Measurements from ENCODE around the gene CRHR2.
"Not testable (repeated sequence)": the region's sequence is repeated elsewhere in the genome, so short reads cannot be mapped to it uniquely, and the experiment has no call there.

The CRHR2 gene

DNA sequence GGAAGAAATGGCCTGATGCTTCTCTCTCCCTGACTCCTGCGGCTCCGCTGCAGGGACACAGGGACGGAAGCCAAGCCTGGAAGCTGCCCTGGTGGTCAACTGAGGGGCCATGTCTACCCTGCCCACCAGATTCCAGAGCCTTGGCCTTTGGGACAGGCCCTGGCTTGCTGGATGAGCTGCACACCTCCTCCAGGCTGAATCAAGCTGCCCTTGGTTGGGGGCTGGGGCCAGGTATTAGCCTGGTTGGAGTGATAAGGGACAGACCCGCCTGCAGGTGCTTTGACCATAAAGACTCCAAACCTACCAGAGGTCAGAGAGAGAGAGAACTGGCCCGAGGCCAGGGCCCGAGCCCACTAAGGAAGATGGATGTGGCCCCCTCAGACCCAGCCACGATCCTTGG is 30.1 kb downstream of the CRHR2 start:
- no peak for DNase-seq

DNA sequence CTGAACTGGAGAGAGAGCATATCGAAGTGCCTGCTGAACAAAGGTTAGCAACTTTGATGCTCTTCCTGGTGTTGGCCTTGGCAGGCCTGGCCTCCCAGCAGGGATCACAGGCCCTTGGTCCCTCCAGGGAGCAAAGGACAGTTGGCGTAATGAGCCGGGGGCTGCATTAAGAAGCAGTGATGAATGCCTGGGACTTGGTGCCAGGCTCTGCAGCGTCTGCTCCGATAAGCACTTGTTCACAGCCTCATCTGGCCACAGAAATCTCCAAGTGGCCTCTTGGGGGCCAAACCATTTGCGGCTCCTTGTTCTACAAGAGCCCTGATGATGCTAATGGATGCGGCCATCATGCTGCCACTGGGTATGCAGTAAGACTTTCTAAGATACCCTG is 31.8 kb downstream of the CRHR2 start:
- DNase-seq, result no peak

DNA sequence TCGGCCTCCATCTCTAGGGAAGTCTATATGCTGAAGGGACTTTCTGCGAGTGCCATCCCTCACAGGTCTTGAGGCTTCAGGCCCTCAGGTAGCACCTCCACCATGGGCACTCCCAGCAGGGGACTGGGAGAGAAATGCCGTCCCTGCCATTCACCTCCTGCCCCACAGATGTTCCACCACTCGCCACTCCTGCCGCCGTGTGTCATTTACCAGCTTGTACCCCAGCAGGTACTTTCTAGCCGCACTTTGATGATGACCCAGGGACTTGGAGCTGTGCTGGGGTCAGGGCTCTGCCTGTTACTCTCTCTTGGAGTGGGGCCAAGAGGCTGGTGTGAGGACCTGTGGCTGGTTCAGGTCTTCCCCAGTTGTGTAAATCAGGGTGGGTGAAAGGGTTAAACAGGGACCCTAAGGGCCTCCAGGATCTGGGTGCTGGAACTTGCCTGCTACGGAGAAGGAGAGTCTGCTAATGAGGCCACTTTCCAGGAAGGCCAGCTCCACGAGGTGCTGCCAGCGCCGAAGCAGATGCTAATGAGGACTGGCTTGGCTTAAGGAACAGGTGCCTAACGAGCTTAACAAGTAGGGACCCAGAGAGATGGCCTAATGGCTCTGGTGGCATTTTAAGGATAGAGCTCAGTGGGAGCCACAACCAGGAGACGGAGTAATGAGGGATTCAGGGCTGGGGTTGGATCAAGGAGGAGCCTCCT is 32.4 kb downstream of the CRHR2 start:
- DNase-seq, result no peak

DNA sequence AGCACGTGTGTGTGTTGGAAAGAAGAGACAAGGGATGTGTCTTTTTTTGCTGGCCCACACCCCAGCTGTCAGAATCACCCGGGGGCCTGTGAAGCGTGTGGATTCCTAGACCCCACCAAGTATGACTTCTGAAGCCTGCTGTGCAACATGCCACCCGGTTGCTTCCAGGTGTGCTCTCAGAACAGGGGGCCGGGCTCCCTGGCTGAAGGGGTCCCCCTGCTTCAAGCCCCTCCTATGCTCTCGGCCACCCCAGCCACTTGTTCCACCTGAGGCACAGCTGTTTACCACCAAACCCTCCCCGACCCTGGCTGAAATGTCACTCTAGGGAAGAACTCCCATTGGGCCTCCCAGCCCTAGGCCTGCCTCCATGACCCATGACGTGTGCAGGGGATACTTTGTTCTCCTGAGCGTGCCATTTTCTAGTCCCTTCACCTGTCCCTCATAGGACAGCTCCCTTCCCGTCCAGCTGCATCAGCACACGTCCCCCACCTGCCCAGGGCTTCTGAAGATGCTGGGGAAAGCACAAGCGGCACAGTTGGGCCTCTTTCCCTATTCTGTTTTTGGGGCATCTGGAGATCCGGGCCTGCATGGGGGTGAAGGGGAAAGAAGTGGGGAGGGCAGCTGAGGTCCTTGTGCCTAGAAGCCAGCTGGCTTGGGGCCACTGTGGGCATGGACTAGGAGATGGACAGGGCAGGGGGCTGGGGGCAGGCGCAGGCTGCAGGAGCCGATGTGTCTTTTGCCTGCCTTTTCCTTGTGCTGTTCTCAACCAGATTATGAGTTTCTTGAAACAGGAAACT is 33.3 kb downstream of the CRHR2 start:
- DNase-seq, result no peak

DNA sequence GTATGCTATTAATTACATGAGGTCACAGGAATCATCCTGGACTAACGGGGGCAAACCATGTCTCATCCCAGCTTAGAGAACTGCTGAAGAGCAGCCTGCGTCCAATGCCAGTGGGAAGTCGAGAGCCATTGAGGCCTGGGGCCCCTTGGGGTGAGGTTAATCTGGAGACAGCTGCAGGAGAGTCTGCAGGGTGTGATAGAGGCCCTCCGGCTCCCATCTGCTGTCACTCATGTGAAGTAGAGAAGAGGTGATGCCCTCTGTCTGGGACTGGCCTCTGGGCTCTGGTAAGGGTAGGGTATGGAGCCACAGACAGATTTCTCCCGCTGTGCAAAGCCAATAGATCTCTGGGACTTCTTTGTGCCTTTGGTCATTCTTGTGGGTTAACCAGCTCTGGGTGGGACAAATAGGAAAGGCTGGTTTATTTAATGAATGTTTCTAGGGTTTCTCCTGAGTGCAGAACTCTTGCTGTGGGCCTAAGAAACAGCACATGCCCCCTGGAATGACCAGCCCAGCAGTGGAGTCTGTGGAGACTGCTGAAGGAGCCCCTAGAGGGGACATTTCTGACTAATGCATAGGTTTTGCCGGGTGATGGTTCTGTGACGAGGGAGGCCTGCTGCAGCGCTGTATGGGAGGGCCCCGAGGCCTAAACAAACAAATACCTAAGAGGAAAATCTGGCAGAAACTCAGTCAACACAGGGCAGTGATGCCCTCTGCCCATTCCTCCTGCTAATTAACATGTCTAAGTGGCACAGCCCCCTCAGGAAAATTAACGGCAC is 34.5 kb downstream of the CRHR2 start:
- no peak for DNase-seq

DNA sequence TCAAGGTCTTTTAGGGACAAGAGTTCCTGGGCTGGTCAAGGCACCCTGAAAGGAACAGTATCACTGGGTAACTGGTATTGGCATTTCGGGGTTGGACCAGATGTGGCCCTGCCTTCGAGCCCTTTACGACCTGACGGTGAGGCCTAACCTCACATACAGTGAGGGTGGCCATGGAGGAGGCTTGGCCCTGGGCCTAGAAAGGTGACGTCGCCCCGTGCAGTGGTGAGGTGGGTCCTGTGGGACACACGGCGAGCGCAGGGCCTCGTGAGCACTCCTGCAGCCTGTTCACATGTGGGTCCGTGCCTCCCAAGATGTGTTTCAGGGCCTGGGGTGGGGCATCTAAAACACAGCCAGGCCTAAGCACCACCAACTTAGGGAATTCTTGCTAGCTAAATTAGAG is 36.1 kb downstream of the CRHR2 start:
- no peak for DNase-seq

DNA sequence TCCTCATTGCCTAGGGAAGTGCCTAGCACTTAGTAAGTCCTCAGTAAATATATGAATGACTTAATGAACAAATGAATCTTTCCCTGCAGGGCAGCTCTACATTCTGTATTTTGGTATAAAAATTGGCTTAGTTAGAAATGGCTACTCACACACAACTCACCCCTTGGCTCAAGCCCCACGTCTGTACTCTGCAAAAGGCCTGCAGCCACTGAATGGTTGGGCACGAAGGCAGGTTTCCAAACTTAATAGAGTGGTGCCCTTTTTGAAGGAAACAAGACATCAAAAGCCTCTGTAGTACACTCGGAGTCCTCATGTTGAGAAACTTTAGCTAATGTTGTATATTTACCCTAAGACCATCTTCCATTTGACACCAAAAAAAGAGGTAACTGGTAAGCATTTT is 36.6 kb downstream of the CRHR2 start:
- DNase-seq, result no peak

DNA sequence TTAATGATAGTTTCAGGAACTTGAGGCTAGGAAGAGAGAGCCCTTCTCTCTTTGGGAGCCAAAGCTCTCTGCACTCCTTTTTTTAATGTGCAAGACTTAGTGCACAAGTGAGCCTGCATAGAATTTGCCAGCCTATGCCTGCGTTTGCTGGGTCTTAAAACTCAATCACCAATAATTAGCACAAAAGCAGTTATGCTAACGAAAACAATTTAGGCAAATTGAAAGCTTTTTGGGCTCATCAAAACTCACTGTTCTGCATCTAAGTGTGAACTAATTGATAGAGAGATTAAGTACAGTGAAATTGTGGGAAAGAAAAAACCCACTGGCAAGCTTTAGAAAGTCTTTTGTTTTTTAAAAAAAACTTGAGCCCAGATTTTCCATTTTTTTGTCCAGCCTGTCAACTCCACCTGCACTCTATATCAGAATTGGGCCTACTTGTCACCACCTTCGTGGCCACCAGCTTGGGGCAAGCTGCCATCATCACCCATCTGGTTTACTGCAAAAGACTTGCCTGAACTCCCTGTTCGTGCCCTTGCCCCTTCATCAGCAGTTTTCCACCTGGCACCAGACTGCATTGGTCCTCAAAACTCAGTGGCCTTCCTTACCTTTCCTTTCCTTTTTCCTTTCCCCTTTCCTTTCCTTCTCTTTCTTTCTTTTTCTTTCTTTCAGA is 37.8 kb downstream of the CRHR2 start:
- no peak for DNase-seq

DNA sequence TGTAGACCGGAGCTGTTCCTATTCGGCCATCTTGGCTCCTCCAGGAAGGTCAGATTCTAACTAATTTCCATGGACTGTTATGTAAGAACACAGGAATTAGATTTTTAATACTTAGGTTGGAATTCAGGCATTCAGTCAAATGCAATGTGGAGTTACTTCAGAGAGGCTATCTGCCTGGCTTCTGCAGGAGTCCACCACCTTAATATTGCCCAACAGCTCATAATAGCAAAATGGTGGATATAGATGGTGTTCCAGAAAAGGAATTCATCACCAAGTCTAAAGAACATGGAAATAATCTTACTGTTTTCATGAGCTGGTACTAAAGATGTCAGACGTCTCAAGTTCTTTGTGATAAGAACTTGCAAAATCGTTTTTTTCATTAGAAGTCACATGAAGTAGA is 39.5 kb downstream of the CRHR2 start:
- no peak for DNase-seq

DNA sequence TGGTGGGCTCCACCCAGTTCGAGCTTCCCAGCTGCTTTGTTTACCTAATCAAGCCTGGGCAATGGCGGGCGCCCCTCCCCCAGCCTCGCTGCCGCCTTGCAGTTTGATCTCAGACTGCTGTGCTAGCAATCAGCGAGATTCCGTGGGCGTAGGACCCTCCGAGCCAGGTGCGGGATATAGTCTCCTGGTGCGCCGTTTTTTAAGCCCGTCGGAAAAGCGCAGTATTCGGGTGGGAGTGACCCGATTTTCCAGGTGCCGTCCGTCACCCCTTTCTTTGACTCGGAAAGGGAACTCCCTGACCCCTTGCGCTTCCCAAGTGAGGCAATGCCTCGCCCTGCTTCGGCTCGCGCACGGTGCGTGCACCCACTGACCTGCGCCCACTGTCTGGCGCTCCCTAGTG is 39.9 kb downstream of the CRHR2 start:
- DNase-seq, result not testable (repeated sequence)

DNA sequence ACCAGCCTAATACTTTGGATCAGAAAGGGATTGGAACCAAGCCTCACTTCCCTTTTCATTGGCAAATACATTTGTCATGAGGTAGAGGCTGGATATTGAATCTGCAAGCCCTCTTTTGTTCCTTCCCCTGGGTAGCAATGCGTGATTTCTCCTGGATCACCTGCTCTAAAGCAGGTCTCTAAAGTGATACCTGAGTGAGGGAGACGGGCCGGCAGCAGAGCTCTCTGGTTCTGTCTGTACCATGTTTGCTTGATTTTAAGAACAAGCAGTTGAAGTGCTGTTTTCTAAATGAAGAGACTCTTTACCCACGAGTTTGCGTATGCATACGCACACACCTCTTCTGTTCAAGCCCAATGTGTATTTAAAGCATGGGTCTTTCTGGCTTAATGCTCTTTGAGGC is 46.5 kb downstream of the CRHR2 start:
- DNase-seq, result no peak

DNA sequence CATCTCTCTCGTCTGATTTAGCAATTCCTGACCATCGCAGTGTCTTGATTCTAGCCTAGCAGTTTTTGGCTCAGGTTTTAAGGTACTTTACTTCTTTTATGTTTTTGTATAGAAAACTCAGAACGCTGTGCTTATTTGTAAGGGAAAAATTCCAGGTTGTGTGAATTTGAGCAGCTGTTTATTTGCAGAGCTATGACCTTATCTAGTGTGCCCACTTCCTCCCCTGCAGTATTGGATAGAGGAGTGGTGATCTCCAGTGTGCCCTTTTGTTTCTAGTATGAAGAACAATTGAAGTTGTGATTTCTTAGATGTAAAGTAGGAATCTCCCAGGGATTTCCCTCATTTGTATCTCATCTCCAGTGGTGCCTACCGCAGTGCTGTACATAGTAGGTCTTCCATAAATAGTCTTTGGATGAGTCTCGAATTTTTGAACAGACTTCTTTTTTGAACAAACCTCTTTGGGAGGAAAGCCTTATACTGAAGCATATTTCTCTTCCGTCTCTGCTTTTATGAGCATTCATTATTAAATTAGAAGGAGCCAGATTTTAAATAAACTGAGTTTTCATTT is 47.5 kb downstream of the CRHR2 start:
- no peak for DNase-seq

DNA sequence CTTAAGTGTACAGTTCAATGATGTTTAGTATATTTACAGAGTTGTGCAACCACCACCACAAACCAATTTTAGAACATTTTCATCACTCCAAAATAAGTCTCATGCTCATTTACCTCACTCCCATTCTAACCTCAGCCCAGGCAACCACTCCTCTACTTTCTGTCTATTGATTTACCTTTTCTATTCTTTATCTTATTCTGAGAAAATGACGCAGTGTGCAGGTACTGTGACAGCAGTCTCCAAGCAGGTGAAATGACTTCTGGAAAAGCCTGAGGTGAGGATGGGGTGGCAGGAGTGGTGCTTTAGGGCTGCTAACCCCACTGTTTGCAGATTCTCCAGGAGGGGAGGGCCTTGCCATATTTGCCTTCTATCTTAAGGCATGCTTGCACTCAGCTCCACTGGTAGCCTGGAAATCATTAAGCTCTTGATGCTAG is 48.0 kb downstream of the CRHR2 start:
- DNase-seq, result no peak

DNA sequence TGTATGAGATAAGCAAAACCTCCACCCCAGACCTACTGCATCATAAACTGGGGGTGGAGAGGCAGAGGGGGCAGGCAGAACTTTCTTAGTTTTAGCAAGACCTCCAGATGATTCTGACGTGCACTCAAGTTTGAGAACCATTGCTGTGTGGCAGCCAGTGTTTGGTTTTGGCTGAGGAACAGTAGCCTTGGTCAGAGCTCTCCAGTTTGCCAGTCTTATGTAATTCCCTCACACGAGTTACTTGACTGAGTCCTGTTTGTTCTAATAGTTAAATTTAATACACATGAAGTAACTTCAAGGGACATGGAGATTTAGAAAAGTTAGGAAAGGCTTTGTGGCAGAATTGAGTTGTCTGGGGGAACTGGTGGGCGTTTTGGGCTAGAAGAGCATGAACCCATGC is 49.0 kb downstream of the CRHR2 start:
- no peak for DNase-seq

DNA sequence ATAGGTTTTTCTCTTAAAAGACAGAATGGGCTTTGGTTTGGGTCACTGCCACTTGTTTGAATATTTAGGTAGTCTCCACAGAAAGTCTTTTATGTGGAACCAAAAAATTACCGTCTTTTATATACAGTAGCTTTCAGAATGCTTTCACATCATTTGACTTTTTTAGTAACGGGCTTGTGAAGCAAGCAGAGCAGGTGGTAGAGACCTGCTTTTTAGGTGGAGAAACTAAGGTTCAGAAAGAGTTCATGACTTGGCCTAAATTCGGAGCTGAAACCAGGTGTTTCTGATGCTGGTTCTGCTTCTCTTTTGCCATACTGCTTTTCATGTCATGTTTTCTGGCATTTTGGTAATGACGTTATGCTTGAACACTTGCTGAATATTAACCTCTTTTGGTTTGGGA is 51.3 kb downstream of the CRHR2 start:
- DNase-seq, result no peak

DNA sequence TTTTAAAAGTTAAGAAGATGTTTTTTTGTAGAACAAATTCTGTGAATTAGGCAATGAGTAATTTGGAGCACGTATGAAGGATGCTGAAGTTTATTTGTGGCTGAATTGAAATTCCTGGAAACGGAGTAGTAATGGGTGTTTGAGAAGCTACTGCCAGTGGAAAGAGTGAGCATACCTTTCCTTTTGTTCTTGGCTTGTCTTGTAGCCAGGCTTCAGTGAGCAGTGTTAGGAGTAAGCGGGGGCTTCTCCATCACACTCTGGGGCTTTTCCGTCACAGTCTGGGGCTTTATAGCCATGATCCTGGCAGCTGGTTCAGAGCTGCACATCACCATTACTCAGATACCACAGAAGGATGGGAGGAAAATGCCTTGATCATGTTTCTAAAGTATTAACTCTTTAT is 55.2 kb downstream of the CRHR2 start:
- DNase-seq, result no peak

DNA sequence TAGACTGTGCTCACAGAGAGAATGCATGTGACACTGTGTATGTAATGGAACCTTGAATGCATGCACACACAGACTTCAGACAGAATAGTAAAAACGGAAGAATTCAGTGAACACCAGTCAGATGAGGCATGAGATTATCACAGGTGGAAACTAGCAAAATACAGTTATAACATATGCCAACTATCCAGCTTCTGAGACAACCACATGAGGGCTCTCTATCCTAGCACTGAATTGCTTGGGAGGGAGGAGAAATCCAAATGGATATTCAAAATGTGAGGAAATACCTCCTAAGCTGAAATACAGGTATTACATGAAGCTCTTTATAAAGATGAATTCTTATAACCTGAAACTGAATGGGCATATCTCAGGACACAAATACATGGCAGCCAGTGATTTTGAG is 57.0 kb downstream of the CRHR2 start:
- no peak for DNase-seq

DNA sequence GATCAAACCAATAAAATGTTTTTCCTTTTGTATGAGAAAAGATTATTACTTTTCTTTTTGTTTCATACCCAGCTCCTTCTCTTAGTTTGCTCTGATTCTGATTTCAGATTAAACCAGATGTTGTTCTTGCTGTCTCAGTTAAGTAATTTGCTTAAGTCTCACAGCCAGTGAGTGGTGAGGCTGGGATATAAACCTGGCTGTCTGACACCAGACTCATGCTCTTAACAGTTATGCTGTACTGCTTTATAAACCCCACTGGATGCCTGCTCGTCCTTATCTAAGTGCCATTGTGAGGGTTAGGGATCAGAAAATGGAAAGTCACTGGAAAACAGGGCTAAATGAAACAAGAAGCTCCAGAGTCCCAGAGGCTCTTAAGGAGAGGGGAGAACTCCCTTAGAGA is 63.3 kb downstream of the CRHR2 start:
- DNase-seq, result no peak

DNA sequence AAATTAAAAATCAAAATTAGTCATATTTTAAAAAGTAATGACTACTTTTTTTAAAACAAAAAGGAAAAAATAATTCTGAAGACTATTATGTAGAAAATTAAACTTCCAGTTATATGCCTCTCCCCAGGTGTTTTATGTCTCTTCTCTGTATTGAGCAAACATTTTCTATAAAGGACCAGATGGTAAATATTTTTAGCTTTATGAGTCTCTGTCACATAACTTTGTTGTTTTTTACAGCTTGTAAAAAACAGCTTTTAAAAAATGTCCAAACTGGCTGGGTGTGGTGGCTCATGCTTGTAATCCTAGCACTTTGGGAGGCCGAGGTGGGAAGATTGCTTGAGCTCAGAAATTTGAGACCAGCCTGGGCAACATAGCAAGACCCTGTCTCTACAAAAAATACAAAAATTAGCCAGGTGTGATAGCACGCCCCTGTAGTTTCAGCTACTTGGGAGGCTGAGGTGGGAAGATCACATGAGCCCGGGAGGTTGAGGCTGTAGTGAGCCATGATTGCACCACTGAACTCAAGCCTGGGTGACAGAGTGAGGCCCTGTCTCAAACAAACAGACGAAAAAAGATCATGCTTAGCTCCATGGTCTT is 64.1 kb downstream of the CRHR2 start:
- no peak for DNase-seq

DNA sequence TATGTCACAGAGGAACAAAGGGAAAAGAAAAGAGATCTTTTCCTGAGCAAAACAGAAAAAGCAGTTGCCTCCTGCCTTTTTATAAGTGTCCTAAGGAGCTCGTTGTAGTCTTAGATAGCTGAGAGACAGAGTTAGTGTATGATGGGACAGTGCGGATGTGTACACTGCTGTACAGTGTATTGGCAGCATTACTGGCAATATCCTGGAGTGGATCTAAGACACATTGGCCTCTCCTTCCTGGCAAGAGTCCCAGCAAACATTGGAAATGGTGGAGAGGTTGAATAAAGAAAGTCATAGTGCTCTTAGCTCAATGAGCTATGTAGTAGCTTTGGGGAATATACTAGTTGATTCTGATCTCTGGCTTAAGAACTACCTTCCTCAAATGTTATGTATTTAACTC is 64.9 kb downstream of the CRHR2 start:
- DNase-seq, result no peak

DNA sequence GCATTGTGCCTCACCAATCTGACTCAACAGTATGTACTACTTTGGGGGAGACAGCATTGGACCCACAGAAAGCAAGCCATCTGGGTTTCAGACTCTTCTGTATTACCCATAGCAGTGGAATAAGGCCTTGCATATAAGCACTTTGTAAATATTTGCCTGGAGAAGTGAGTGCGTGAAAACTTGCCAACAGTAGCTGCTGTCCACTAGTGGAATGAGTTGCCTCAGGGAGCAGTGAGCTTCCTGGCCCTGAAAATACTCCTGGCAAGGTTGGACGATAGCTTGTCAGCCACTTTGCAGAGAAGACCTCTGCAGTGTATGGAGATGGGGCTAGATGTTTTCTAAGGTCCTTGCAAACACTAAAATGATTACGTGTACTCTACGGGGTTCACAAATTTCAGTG is 65.9 kb downstream of the CRHR2 start:
- DNase-seq, result no peak

Data from activated CD4-positive, alpha-beta T cell treated with anti-CD3 and anti-CD28 coated beads for 4 hours (primary cell).